CMK (cell line): Measurements from ENCODE around the gene NGEF.

ENCODE experiments used
- DNase-seq: peaks from one replicate; pipeline ENCODE4 v3.0.0-alpha.2; 2010; ENCODE audit warnings: low read depth

NGEF gene

GRCh38 chr2:232967474-232967873, 45.6 kb downstream of the NGEF start:
- DNase-seq, result no peak

GRCh38 chr2:232966122-232966521, 46.9 kb downstream of the NGEF start:
- DNase-seq, result no peak

DNA sequence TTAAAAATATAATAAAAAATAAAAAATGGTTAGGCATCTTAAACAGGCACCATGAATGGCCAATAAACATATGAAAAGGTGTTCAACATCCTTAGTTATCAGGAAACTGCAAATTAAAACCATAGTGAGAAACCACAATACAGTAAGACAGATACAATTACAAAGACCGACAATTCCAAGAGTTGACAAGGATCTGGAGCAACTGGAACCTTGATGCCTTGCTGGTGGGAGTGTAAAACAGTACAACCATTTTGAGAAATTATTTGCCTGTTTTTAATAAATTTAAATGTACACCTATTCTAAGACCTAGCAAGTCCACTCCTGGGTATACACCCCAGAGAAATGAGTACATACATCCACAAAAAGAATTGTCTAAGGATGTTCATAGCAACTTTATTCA, 49.1 kb downstream of the NGEF start:
- DNase-seq, result no peak

- DNase-seq, result no peak
Measured at GRCh38 chr2:232960862-232961261, 52.2 kb downstream of the NGEF start.

GRCh38 chr2:232959139-232959538, 53.9 kb downstream of the NGEF start:
- no peak for DNase-seq

- no peak for DNase-seq
Measured at GRCh38 chr2:232957657-232958090, 55.4 kb downstream of the NGEF start.

GRCh38 chr2:232955856-232956255, 57.2 kb downstream of the NGEF start:
- DNase-seq, result no peak

DNA sequence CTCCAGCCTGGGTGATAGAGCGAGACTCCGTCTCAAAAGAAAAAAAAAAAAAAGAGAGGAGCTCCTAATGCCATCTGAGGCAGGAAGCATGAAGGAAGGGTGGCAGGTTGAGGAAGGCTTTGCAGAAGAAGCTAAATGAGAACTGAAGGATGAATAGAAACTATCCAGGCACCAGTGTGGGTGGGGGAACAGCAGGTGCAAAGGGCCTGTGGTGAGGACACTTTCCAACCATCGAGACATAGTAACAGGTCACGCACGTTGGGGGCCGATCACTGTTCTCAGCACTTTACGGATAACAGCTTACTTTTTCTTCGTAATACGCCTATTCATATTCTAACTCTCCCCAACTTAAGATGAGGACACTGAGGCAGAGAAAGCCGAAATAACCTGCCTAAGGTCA, 58.4 kb downstream of the NGEF start:
- DNase-seq, result no peak

- DNase-seq, result no peak
Measured at GRCh38 chr2:232951891-232952290, 61.2 kb downstream of the NGEF start.

- no peak for DNase-seq
Measured at GRCh38 chr2:232951181-232951580, 61.9 kb downstream of the NGEF start.

- DNase-seq, result no peak
Measured at GRCh38 chr2:232950751-232951150, 62.3 kb downstream of the NGEF start.

GRCh38 chr2:232949016-232949415, 64.0 kb downstream of the NGEF start:
- DNase-seq, result no peak

GRCh38 chr2:232942831-232943230, 70.2 kb downstream of the NGEF start:
- DNase-seq, result no peak

DNA sequence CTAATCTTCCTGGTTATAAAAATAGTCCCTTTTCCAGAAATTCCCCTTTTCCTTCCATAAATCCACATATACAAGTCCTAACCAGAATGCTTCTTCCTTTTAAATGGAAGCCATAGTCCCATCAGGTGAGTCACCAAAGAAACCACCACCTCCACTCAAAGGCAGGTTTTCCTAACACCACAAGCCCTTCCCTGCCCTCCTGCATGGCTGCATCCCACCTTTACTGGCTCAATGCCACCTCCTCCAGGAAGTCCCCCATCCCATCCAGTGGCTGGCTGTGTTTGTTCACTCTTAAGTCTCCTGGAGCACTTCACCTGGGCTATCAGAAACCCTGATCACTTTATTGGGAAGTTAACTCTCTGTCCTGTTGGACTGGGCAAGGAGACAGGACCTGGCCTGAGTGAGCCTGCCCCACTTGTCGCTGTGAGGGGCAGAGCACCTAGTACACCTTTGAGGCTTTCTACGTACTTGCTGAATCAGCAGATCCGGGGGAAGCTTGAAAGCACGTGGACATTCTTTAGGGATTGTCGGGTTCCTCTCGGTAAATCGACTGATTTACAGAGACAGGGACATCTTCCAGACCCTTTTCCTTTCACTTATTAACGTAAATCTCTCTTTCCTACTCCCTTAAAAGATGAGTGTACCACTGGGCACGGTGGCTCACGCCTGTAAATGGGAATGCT, 71.0 kb downstream of the NGEF start:
- DNase-seq, result no peak

- no peak for DNase-seq
Measured at GRCh38 chr2:232941400-232941799, 71.7 kb downstream of the NGEF start.

DNA sequence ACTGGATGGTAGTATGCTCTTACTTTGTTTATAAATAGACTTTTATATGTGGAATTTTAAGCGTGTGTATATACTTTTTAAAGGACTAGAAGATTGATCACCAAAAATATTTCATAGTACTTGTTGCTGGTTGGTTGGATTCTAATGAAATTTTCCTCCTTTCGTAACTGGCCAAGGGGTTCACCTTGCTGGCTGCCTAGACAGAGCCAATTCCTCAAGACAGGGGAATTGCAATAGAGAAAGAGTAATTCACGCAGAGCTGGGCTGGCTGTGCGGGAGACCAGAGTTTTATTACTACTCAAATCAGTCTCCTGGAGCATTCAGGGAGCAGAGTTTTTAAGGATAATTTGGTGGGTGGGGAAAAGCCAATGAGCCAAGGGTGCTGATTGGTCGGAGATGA, 72.3 kb downstream of the NGEF start:
- no peak for DNase-seq

- DNase-seq, result no peak
Measured at GRCh38 chr2:232937278-232937906, 75.7 kb downstream of the NGEF start.

DNA sequence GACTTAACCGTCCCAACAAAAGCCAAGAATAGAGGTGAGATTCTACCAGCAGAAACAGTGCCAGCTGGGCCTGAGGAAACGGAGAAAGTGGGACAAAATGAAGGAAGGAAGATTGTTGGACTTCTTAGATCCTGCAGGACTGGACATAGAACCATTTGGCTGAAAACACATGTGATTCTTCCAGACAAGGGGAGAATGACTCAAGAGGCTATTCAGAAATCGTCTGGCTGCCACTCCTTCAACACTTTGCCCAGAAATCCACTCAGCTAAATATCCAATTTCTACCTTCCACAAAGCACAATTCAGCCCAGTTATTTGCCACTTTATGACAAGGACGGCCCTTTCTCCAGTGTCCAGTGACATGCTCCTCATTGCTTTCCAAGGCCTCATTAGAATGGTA, 81.4 kb downstream of the NGEF start:
- DNase-seq, result no peak

- no peak for DNase-seq
Measured at GRCh38 chr2:232930059-232930400, 83.0 kb downstream of the NGEF start.

GRCh38 chr2:232929303-232930058, 83.6 kb downstream of the NGEF start:
- no peak for DNase-seq

DNA sequence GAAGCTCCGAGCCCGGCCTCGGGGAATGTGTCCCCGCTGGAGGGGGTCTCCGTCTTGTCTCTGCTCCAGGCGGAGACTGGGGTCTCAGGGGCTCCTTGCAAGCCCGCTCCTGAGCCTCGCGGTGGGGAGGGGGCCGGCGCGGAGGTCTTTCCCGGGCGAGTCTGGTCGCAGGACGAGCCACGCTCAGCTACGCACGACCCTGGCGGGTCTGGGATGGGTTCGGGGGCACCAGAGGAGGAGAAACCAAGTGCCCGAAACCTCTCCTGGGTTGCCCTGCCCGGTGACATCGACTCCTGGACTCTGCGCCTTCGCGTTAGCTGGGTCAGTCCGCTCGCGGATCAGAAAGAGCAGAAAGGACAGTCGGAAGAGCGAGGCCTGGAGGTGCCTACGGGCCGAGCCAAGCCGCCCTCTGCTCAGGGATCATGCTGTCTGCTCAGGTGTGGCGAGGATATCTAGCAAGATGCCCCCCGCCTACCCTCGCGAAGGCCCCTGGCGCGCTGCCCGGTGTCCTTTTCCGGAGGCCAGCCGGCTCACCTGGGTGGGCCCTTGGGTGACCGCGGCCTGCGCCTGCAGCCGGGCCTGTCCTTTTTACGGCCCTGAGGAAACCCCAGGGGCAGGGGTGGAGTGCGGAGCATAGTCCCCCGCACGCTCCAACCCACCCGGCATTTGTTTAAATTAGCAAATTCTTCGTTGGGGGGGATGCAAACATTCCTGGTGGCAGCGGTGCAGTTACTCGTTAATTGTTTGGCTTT, 84.3 kb downstream of the NGEF start:
- no peak for DNase-seq

DNA sequence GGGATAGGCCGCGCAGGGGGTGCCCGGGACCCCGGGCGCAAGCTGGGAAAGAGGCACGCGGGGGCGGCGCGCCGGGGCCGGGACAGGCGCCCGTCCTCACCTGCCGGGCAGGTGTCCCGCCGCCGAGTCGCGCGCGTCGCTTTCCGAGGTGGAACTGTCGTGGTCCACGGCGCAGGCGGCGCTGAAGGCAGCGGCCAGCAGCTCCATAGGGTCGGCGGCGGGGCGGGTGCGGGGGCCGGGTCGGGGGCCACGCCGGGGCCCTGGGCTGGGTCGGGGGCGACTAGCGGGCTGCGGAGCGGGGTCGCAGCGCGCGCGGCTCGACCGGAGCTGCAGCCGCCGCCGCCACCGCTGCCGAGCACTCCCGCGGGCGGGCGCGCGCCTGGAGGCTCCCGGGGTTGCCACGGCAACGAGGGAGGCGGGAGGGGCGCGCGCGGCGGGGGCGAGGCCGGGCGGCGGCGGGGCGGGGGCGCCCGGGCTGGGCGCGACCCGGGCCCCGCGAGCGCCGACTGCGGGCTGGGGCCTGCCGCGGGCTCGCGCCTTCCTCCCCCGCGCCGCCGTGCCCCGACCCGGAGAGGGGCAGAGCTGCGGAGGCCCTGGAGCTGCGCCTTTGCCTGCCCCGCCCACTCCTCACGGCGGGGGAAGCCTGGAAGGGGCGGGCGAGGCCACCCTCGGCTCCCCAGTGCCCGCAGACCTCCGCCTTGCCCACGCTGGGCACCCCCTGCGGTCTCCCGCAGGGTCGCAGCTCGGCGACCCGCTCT, 85.1 kb downstream of the NGEF start:
- no peak for DNase-seq
